GM18873 (cell line): ENCODE data around the gene PAXX.

Source experiments
- ATAC-seq: cut with Tn5 transposase; IDR thresholded peaks from one replicate; pipeline ENCODE4 v1.9.1; 2021; ENCODE audit warnings: mild to moderate bottlenecking, moderate library complexity, moderate number of reproducible peaks; ENCODE audit not compliant: unreplicated experiment, low FRiP score

The PAXX gene

DNA sequence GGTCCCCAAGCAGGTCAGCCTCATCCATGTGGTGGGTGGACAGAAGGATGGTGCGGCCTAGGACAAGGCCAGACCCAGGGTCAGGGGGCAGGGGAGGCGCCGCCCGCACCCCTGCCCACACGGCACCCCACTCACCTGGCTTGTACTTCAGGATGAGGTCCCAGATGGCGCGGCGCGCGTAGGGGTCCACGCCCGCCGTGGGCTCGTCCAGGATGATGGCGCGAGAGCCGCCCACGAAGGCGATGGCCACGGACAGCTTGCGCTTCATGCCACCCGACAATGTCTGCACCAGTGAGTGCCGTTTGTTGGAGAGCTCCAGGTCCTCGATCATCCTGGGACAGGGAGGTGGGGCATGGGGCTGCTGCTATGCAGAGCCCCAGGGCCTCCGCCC lies 23.3 kb downstream of the PAXX start:
- ATAC-seq, result no peak

DNA sequence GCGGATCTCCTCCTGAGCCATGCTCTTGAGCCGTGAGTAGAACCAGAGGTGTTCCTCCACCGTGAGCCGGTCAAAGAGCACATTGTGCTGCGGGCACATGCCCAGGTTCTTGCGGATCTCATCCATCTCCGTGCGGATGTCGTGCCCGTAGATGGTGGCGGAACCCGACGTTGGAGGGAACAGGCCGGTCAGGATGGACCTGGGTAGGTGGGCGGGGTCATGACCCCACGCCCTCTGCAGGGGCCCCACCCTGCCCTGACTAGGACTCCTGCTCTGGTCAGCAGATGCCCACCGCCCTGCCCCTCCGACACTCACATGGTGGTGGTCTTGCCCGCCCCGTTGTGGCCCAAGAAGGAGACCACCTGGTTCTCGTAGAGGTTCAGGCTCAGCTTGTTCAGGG lies 23.8 kb downstream of the PAXX start:
- no peak for ATAC-seq

DNA sequence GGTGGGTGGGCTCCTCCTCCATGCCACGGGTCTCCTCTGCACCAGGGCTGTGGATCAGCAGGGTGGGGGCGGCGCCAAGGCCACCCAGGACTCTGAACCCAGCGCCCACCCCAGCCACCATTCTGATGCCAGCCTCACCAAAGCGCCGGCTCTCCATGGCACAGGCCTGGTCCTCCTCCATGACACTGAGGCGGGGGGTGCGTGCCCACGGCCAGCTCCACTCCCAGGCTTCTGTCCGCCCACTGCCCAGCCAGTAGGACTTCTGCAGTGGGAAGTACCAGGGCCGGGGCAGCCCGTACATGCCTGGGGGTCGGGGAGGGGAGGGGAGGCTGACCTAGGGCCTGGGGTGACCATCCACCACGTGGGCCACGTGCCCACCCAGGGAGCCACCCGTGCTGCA lies 24.2 kb downstream of the PAXX start:
- no peak for ATAC-seq

DNA sequence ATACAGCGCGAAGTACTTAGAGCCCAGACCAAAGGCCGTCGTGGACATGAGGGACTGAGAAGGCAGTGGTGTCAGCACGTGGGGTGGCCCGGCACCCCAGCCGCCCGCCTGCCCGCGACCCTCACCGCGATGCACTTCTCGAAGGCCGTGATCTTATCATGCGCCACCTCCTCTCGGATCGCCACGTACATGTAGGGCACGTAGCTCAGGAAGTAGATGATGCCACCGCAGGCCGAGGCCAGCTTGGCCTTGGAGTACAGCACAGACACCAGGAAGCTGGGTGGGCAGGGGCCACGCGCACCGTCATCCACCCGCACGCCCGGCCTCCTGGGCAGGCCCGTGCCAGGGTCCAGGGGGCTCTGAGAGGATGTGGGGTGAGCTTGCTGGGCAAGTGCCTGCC lies 24.8 kb downstream of the PAXX start:
- ATAC-seq, result no peak

DNA sequence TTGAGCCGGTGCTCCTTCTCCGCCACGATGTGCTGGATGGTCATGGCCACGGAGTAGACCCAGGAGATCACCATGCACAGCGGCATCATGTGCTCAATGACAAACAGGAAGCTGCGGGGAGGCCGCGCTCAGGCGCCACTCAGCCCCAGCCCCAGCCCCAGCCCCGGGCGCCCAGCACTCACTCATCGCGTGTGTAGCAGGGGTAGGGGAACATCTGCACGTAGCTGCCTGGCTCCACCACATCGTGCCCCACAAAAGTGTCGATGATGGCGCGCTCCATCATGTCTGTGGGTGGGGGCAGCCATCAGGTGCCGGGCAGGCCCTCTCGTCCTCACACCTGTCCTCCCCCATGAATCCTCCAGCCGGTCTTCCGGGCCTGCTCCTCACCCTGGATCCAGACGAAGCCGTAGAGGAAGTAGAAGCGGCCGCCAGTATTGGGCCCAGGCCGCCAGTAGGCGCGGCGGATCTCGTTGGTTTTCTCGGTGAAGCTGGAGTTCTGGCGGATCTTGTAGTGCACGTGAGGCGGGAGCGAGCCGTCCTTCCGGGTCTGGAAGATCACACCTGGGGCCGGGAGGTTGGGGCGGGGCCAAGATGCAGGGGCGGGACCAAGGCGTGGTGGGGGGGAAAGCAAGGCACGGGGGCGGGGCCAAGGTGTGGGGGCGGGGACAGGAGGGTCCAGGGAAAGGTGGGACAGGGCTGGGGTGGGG lies 25.7 kb downstream of the PAXX start:
- no peak for ATAC-seq

DNA sequence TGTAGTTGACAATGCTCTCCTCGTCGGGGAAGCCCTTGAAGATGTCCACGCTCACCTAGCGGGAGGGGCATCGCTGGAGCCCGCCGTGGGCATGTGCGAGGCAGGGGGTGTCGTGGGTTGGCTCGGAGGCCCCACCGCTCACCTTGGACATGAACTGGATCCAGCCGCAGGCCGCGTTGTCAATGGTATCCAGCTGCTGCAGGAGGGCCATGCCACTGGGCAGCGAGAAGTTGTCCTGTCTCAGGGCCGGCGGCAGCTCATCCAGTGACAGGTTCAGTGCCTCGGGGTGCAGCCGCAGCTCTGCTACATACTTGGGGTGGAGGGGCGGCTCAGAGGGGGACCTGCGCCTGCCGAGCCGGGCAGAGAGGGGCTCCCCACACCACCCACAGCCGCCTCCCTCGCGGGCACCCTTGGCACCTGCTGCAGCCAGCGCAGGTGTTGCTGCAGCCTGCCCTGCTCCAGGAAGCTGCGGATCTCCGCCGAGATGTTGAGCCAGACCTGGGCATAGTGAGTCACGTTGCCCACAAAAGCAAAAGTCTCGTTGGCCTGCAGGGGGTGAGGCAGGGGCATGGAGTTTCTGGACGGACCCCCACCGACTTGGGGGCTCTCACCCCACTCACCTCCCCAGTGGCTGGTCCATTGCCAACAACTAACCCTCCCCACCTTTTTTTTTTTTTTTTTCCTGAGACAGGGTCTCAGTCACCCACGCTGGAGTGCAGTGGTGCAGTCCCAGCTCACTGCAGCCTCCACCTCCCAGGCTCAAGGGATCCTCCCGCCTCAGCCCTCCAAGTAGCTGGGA lies 26.7 kb downstream of the PAXX start:
- ATAC-seq, result no peak

DNA sequence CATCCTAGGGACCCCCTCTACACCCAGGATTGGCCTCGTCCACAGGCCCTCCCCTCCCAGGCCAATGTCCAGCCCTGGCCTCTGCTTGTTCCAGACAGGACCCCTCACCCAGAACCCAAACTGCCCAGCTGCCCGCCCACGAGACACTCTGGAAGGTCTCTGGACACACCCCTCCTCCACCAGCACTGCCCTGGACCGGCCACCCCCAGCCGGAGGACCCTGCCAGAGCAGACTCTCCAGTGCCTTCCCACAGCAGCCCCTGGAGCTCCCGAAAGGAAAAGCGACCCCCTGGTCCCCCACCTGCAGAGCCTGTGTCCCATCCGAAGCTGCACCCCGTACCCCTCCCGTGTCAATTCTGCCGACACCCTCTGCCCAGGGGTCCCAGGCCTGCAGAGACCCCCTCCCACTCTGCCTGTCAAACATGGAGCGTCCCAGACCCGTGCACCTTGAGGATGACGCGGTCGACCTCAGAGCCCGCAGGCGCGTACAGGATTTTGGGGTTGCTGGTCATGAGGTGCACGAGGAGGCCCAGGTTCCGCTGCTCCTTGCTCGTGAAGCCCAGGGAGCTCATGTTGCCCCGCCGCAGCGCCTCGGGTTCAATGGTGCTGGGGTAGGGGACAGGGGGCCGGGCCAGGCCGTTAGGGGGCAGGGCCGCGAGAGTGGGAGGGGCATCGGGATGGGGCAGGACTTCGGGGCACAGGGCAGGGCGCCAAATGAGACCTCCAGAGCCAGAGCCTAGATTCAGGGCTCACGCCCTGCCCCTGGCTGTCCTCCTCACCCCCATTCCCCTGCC lies 27.9 kb downstream of the PAXX start:
- ATAC-seq, result no peak

DNA sequence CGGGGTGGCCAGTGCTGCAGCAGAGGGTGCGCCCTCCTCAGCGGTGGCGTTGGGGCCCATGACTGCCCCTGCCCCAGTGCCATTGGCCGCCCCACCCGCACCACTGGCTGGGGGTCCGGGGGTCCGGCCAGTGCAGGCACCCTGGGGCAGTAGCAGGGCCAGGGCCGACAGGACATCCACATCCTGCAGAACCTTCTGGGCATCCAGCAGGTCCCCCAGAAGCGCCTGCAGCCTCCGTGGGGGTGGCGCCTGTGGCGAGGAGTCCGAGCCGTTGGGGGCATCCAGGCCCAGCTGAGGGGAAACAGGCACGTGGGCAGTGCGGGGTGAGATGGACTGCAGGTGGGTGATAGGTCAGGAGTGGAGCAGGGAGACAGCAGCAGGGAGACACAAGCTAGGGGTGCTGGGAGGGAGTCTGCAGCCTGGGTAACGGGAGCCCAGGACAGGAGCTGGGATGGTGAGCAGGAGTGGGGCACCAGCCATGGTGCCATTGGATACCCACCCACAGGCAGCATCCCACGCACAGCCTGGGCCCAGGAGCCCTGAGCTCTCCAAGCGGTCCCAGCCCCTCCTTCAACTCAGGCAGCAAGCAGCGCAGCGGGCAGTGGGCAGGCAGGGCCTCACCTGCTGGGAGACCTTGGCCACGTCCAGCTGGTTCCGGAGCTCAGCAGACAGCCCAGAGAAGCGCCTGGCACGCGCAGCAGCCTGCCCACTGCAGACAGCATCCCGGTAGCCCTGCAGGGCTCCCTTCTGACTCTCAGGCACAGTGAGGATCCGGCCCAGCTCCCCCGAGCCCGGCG lies 28.7 kb downstream of the PAXX start:
- no peak for ATAC-seq

DNA sequence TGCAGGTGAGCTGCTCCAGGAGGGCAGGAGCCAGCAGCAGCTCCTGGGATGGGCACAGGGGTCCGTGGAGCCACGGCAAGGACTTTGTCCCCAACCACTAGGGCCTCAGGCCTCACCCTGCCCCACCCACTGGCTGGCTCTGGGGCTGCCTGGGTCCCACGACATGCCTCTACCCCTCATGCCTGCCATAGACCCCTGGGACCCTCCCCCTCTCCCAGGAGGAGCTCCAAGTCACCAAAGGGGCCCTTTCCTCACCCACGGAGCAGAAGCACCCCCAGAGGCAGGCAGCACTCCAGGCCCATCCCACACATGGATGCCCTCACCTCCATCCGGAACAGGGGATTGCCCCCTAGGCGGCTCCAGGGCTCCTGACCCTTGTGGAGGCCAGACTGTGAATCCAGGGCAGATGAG lies 29.4 kb downstream of the PAXX start:
- no peak for ATAC-seq

DNA sequence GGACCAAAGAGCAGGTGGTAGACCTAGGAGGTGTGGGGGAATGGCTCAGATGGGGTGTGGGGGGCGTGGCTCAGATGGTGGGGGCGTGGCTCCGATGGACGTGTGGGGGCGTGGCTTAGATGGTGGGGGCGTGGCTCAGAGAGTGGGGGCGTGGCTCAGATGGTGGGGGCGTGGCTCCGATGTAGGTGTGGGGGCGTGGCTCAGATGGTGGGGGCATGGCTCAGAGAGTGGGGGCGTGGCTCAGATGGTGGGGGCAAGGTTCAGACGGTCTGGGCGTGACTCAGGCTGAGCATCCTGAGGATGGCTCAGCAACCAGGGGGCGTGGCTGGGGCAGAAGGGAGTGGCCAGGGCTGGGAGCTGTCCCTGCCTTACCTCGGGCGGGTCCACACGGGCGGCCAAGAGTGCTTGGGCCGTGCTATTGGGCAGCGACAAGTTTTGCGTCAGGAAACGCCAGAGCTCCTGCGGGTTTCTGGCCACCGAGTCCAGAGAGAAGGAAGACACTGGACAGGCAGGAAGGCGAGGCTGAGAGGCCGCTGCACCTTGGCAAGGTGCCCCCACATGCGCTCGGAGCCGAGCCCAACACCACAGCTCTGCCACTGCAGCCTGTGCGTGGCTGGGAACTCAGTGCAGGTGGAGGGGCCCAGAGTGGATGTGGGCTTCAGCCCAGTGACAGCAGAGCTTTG lies 29.9 kb downstream of the PAXX start:
- no peak for ATAC-seq

DNA sequence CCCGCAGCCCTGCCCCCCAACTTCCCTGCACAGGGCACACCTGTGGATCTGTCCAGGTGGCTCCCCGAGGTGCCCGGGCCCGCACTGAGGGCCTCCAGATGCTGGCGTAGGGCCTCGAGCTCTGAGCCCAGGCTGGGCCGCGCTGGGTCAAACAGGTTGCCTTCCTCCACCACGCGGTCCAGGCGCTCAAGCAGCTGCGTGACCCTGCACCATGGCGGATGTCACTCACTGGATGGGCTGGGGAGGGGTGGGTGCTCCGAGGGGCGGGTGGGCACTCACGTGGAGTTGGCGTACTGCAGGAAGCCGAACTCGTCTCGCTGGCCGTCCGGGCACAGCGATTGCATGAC lies 30.4 kb downstream of the PAXX start:
- no peak for ATAC-seq

DNA sequence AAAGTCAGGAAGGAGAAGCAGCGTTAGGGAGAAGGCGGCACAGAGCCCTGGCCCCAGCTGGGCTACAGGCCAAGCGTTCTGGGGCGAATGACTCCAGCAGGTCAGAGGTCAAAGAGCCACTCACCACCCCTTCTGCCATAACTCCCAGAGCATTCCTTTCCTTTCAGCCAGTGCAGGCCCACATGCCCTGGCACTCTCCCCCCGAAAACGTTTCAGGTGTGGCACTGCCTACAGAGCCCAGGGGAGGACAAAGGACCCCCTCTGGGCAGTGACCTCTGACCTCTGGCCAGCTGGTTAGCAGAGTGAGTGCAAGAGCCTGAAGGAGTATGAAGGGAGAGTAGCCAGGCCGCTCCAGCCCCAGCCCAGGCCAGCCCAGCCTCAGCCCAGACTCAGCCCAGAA lies 30.9 kb downstream of the PAXX start:
- ATAC-seq, result no peak

DNA sequence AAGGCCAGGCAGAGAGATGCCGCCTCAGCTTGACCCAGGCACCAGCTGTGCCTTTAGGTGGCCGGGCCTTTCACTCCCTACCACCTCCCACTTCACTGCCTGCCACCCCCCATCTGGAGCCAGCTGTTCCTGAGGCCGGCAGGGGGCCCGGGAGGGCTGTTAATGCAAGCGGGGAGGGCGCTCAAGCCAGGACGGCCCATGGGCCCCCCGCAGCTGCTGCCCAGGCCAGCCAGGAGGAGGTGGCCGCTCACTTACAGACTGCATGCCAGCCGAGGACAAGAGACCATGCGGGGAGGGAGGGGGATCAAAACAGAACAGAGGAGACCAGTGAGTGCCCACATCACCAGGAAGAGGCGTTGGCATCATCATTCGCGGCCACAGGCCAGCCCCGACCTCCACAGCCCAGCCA lies 31.4 kb downstream of the PAXX start:
- ATAC-seq, result no peak

DNA sequence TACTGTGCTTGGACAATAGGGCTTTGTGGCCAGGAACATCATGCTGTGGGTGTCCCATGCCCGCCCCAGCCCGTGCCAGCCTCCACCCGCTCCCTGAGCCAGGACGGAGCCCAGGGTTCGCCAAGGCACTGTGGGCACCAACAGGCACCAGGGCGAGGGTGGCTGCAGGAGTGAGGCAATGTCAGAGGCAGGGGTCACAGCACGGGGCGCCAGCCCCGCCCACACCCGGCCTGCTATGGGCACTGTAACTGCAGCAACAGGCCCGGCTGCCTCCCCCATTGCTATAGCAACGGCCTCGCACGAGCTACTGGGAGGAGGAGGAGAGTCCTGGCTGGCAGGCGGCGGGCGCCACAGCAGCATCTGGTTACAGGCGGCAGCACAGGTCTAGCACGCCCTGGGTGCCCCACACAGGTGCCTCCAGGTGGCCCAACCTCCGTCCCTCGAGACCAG lies 33.3 kb downstream of the PAXX start:
- ATAC-seq, result no peak

DNA sequence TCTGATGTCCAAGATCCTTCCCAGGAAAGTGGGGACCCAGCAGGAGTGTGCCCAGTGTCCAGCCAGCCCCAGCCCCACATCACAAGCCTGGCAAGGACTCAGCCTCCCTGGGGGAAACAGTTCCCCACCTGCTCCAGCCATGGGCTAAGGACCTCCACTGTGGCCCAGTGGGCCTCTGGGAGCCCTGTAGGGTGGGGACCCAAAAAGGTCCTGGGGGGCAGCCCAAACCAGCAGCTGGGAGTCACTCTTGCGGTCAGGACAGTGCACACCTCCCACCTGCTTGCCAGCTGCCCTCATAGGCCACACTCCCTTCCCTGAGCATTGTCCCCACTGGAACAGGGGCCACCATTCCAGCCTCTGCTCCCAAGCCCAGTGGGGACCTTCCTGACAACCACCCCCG lies 34.2 kb downstream of the PAXX start:
- no peak for ATAC-seq

DNA sequence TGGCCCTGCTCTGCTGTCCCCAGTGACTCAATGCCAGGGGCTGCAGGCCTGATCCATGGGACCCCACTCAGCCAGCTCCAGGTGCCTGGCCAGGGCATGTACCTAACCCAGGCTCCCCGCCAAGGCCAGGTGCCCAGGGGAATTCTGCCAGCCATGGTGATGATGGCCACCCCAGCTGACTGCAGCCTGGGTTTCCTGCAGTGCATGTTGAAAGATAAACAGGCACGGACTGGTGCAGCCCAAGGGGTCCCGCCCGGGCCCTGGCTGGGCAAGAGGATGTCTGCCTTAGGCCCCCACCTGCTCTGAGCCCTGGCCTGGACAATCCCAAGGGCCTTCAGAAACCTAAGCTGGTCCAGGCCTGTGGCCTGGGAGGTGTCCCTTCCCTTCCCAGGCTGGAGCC lies 34.6 kb downstream of the PAXX start:
- no peak for ATAC-seq

DNA sequence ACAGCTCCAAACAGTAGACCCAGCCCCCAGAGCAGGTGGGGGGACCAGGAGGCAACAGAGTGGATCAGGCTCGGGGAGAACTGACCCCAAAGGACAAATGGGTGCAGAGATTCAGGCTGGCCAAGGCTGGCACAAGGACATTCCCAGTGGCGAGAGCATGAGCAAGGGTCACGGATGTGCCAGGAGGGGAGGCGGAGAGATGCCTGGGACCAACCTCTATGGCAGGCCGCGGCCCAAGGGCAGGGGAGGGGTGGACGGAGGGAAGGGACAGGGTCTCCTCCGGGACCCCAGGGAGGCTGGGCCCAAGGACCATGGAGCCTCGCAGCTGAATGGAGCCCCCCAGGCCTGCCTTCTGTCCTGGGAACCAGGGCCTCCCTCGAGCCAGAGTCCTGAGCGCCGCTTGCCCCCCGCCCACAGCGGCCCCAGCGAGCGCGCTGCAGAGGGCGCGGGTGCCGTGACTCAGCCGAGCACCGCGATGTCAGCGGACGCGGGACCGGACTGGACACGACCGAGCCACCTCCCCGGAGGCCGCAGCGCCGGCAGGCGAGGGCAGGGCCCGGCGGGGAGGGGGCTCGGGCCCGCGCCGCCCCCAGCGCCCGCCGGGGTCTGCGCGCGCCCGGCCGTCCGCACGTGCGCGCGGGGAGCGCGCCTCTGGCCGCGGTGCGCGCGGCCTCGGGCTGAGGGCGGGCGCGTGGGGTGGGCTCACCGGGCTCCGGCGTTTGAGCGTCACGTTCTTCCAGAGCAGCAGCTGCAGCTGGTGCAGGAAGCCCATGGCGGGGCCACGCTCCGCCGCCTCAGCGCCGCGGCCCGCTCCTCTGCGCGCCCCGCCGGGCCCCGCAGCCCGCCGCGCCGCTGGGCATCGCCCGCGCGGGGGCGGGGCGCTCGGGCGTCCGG lies 35.4 kb downstream of the PAXX start, which contains the start of gene ABCA2:
Gene ABCA2, minus strand, starts transcription at position 869 of the 894 bp plus-strand sequence. Its CDS starts 97 bp downstream, at position 772.
- no peak for ATAC-seq

DNA sequence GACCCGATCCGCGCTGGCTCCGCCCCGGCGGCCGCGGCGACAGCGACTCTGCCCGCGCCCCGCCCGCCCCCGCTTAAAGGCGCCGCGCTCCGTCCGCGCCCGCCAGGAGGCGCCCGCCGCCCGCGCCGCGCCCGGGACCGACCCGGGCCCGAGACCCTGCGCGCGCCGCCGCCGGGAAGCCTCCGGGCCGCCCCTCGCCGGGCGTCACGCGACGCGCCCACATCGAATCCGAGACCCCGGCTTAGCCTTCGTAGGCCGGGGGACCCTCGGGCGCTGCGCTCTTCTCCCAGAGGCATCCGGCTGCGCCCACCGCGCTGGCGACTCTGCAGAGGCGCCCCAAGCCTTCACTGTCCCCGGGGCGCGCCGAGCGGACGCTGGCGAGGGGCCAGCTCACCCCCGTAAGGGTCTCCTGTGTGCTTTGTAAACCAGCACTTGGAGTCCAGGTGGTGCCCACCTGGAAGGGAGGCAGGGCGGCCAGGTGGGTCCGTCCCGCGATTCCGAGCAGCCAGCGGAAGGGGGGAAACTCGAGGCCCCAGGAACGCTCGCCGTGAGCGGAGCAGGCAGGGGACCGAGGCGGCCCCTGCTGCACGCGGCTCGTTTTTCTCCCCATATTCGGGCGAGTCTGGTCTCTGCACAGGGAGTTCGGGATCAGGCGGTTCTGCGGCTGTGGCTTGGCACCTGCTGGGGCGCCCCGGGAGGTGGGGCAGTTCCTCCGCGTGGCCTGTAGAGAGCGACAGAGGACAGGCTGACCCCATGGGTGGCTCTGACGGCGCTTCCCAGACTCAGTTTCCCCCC lies 36.2 kb downstream of the PAXX start:
- ATAC-seq, result no peak
